Measurements from ENCODE around the gene PGM2.
A peak's percentile ranks its signal among the peaks of the same experiment; 100 is the strongest.

Gene PGM2

GRCh38 chr4:37826295-37827029 lies at the start of gene PGM2:
Gene PGM2 (plus strand): TSS chr4:37826686. CDS start chr4:37826733, 47 bp downstream.
- TF ChIP-seq EGR1 (IDR thresholded peaks at IDR 0.05) (peak; percentile 88), TEAD4 (IDR thresholded peaks at IDR 0.05) (peak; percentile 6; the same call in 1 of the 2 replicates), FOXM1 (IDR thresholded peaks at IDR 0.05; ENCODE audit: borderline replicate concordance, low read depth) (no peak), MAX (IDR thresholded peaks at IDR 0.05) (peak; percentile 88), TAF1 (IDR thresholded peaks at IDR 0.05; ENCODE audit: low read depth) (peak; percentile 90), YY1 (IDR thresholded peaks at IDR 0.05; ENCODE audit: low read depth) (peak; percentile 86), USF1 (IDR thresholded peaks at IDR 0.05) (0 out of 2 replicates have a peak, but pooled peaks have one; percentile 4), RAD21 (IDR thresholded peaks at IDR 0.05; ENCODE audit: low read depth) (no peak)

GRCh38 chr4:37779896-37780295 lies 46.6 kb upstream of the PGM2 start:
- TF ChIP-seq CEBPB (IDR thresholded peaks at IDR 0.05) (no peak), TAF1 (IDR thresholded peaks at IDR 0.05; ENCODE audit: low read depth) (no peak), MAX (IDR thresholded peaks at IDR 0.05) (no peak), YY1 (IDR thresholded peaks at IDR 0.05; ENCODE audit: low read depth) (no peak), FOXM1 (IDR thresholded peaks at IDR 0.05; ENCODE audit: borderline replicate concordance, low read depth) (no peak), EP300 (IDR thresholded peaks at IDR 0.05; ENCODE audit: borderline replicate concordance) (no peak), EGR1 (IDR thresholded peaks at IDR 0.05) (no peak), CREB1 (IDR thresholded peaks at IDR 0.05; ENCODE audit: low read depth) (no peak), ZBTB7A (IDR thresholded peaks at IDR 0.05; ENCODE audit: low read depth) (no peak), TCF12 (IDR thresholded peaks at IDR 0.05; ENCODE audit: low read depth) (no peak), USF1 (IDR thresholded peaks at IDR 0.05) (no peak), TEAD4 (IDR thresholded peaks at IDR 0.05) (no peak), REST (IDR thresholded peaks at IDR 0.05; ENCODE audit: low read depth) (no peak), NFIC (IDR thresholded peaks at IDR 0.05) (no peak), RAD21 (IDR thresholded peaks at IDR 0.05; ENCODE audit: low read depth) (no peak)

- TF ChIP-seq RAD21 (IDR thresholded peaks at IDR 0.05; ENCODE audit: low read depth) (no peak), TAF1 (IDR thresholded peaks at IDR 0.05; ENCODE audit: low read depth) (no peak), ZBTB7A (IDR thresholded peaks at IDR 0.05; ENCODE audit: low read depth) (no peak), YY1 (IDR thresholded peaks at IDR 0.05; ENCODE audit: low read depth) (no peak), TCF12 (IDR thresholded peaks at IDR 0.05; ENCODE audit: low read depth) (no peak), REST (IDR thresholded peaks at IDR 0.05; ENCODE audit: low read depth) (no peak), MAX (IDR thresholded peaks at IDR 0.05) (no peak), TEAD4 (IDR thresholded peaks at IDR 0.05) (no peak), CREB1 (IDR thresholded peaks at IDR 0.05; ENCODE audit: low read depth) (no peak)
These were observed 45.9 kb upstream of the PGM2 start for GRCh38 chr4:37780444-37781130.

- TF ChIP-seq TCF12 (IDR thresholded peaks at IDR 0.05; ENCODE audit: low read depth) (no peak), YY1 (IDR thresholded peaks at IDR 0.05; ENCODE audit: low read depth) (no peak), USF1 (IDR thresholded peaks at IDR 0.05) (no peak), FOXM1 (IDR thresholded peaks at IDR 0.05; ENCODE audit: borderline replicate concordance, low read depth) (no peak), EP300 (IDR thresholded peaks at IDR 0.05; ENCODE audit: borderline replicate concordance) (no peak), CEBPB (IDR thresholded peaks at IDR 0.05) (no peak), REST (IDR thresholded peaks at IDR 0.05; ENCODE audit: low read depth) (no peak), MAX (IDR thresholded peaks at IDR 0.05) (no peak), TAF1 (IDR thresholded peaks at IDR 0.05; ENCODE audit: low read depth) (no peak), RAD21 (IDR thresholded peaks at IDR 0.05; ENCODE audit: low read depth) (no peak), ZBTB7A (IDR thresholded peaks at IDR 0.05; ENCODE audit: low read depth) (no peak), EGR1 (IDR thresholded peaks at IDR 0.05) (no peak), NFIC (IDR thresholded peaks at IDR 0.05) (no peak), CREB1 (IDR thresholded peaks at IDR 0.05; ENCODE audit: low read depth) (no peak)
These were observed 45.4 kb upstream of the PGM2 start for GRCh38 chr4:37781131-37781455.
